Activated CD4-positive, alpha-beta T cell treated with anti-CD3 and anti-CD28 coated beads, Interleukin-10, Interleukin-2, amounts not matched to agents 100 ng/mL and 50 ng/mL, durations not matched to agents 16 hours and 8 hours (primary cell): ENCODE measurements around the gene SLC25A3.
"Not testable (repeated sequence)": the region's sequence is repeated elsewhere in the genome, so short reads cannot be mapped to it uniquely, and the experiment has no call there.

Experiments used
- DNase-seq: peaks from one replicate; pipeline ENCODE4 v3.0.0-alpha.2; 2020

The SLC25A3 gene

GRCh38 chr12:98595243-98595988 lies 1.9 kb downstream of the SLC25A3 start:
- peak; percentile 46 for DNase-seq

- DNase-seq, result not testable (repeated sequence)
Observed at GRCh38 chr12:98597313-98597712, 3.8 kb downstream of the SLC25A3 start.

- no peak for DNase-seq
Observed at GRCh38 chr12:98601924-98602323, 8.4 kb downstream of the SLC25A3 start.

- DNase-seq, result no peak
Observed at GRCh38 chr12:98606359-98606988, 13.0 kb downstream of the SLC25A3 start.

- no peak for DNase-seq
Observed at GRCh38 chr12:98610596-98610995, 17.1 kb downstream of the SLC25A3 start.

GRCh38 chr12:98612696-98613334 lies 19.3 kb downstream of the SLC25A3 start:
- no peak for DNase-seq

- DNase-seq, result no peak
Observed at GRCh38 chr12:98618952-98619351, 25.5 kb downstream of the SLC25A3 start.

- no peak for DNase-seq
Observed at GRCh38 chr12:98635657-98636323, 42.3 kb downstream of the SLC25A3 start.

GRCh38 chr12:98637068-98637467 lies 43.6 kb downstream of the SLC25A3 start:
- no peak for DNase-seq

GRCh38 chr12:98638009-98638408 lies 44.5 kb downstream of the SLC25A3 start:
- DNase-seq, result no peak

GRCh38 chr12:98639491-98639890 lies 46.0 kb downstream of the SLC25A3 start:
- no peak for DNase-seq

- DNase-seq, result not testable (repeated sequence)
Observed at GRCh38 chr12:98642801-98643200, 49.3 kb downstream of the SLC25A3 start.

GRCh38 chr12:98644433-98644711 lies 50.9 kb downstream of the SLC25A3 start:
- DNase-seq, result no peak

- DNase-seq, result peak; percentile 98
Observed at GRCh38 chr12:98644712-98645571, 51.5 kb downstream of the SLC25A3 start, which contains the start of the genes APAF1 and IKBIP. Gene APAF1, plus strand, starts transcription at chr12:98645290. Its CDS starts 3,070 bp downstream, at chr12:98648360. Gene IKBIP, minus strand, starts transcription at chr12:98644788. Its CDS starts 87 bp downstream, at chr12:98644701.

- DNase-seq, result no peak
Observed at GRCh38 chr12:98645572-98646067, 52.1 kb downstream of the SLC25A3 start.

- peak; percentile 25 for DNase-seq
Observed at GRCh38 chr12:98646294-98647090, 53.0 kb downstream of the SLC25A3 start.

GRCh38 chr12:98651328-98651727 lies 57.8 kb downstream of the SLC25A3 start:
- DNase-seq, result no peak

GRCh38 chr12:98653866-98654493 lies 60.5 kb downstream of the SLC25A3 start:
- peak; percentile 61 for DNase-seq
